ENCODE measurements around the gene FREY1.

FREY1 gene

DNA sequence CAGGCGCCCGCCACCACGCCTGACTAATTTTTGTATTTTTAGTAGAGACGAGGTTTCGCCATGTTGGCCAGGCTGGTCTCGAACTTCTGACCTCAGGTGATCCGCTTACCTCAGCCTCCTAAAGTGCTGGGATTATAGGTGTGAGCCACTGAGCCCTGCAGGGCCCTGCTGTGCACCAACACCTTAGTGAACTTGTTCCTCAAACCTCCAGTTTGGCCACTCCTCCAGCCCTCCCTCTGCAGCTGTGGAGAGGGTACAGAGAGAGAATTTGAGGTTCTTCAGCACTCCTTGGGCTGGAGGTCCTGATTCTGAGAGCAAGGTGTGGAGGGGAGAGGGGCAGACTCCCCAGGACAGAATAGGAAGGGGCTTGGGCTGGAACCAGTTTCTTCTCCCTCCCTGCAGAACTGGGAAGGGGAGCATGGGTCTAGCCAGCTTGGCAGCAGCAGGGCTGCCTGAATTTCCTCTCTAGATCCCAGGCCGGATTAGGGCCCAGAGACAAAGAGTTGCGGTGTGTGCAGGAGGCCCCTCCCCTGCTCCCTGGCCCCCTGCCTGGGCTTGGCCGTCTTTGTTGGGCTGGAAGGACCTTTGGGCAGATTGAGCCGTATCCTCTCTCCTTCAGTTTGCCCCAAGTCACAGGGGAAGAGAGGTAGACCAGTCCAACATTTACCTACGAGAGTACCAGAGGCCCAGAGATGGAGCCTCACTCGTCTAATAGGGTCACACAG lies 12.9 kb upstream of the FREY1 start:
- H3K9me2 ChIP-seq (replicated peaks; ENCODE audit: control insufficient read depth, low read length): no peaks in the 10 kb centered on the region
- H3K27ac ChIP-seq (ENCODE audit: low read depth, low read length): peak overlapping the region; percentile 84
- no peak overlapping the region for H3K4me3 ChIP-seq (ENCODE audit: low read length)
- H3K9me3 ChIP-seq (ENCODE audit: control insufficient read depth, insufficient read depth, low read length): no peaks in the 10 kb centered on the region
- H3K4me2 ChIP-seq (ENCODE audit: low read length): peak overlapping the region; percentile 92; the same call in 1 of the 2 replicates
- TF ChIP-seq, protein P1, sequence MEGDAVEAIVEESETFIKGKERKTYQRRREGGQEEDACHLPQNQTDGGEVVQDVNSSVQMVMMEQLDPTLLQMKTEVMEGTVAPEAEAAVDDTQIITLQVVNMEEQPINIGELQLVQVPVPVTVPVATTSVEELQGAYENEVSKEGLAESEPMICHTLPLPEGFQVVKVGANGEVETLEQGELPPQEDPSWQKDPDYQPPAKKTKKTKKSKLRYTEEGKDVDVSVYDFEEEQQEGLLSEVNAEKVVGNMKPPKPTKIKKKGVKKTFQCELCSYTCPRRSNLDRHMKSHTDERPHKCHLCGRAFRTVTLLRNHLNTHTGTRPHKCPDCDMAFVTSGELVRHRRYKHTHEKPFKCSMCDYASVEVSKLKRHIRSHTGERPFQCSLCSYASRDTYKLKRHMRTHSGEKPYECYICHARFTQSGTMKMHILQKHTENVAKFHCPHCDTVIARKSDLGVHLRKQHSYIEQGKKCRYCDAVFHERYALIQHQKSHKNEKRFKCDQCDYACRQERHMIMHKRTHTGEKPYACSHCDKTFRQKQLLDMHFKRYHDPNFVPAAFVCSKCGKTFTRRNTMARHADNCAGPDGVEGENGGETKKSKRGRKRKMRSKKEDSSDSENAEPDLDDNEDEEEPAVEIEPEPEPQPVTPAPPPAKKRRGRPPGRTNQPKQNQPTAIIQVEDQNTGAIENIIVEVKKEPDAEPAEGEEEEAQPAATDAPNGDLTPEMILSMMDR (IDR thresholded peaks at IDR 0.05; ENCODE audit: low read depth, low read length, poor library complexity, severe bottlenecking): no peak
- no peak for TF ChIP-seq EZH2phosphoT487 (IDR thresholded peaks at IDR 0.05; ENCODE audit: borderline replicate concordance, low read length)
- H4K20me1 ChIP-seq (ENCODE audit: control insufficient read depth, insufficient read depth, low read depth, low read length): peaks cover 16% of the 10 kb centered on the region; the same call in 1 of the 2 replicates
- H3K4me1 ChIP-seq (ENCODE audit: control insufficient read depth, low read length): peaks cover 79% of the 10 kb centered on the region
- H3K27me3 ChIP-seq (ENCODE audit: control insufficient read depth, low read length): peaks cover 6% of the 10 kb centered on the region
- peaks cover 29% of the 10 kb centered on the region for H3K36me3 ChIP-seq (ENCODE audit: control insufficient read depth, low read length)
- peaks cover 25% of the 10 kb centered on the region for H3F3A ChIP-seq (ENCODE audit: control insufficient read depth, insufficient read depth)
- H3K79me2 ChIP-seq (ENCODE audit: control insufficient read depth, low read length): peaks cover 43% of the 10 kb centered on the region

DNA sequence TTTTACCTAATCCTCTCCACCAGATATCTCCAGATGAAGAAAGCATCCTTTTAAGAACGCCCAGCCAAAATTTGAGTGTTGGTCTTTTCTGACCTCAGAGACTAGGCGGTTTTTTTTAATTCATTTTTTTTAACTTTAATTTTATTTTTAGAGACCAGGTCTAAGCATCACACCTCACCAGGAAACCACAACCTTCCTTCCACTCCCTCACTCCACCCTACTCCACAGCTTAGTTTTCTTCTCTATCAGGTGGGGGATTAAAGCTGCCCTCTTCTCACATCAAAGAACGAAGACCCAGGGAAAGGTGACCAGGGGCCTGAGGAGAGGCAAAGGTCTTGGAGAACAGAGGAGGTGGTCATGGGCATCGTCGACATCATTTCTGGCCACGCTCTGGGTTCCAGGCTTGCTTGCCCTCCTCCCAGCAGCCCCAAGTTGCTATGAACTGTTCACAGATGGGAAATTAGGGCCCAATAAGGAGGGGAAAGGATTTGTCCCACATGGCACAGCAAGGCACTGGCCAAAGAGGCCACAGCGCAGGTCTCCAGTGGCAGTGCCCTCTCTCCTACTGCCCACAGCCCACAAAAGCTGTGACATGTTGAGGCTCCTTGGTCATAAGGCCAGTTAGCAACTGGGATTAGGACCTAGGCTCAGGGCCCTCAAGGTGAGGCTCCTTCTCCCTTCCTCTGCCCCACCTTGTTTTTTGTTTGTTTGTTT lies 12.0 kb upstream of the FREY1 start:
- Histone ChIP-seq H3K27me3 (ENCODE audit: control insufficient read depth, low read length) (peaks cover 6% of the 10 kb centered on the region), H3K27ac (ENCODE audit: low read depth, low read length) (peak overlapping the region; percentile 84), H3K9me3 (ENCODE audit: control insufficient read depth, insufficient read depth, low read length) (no peaks in the 10 kb centered on the region), H3K4me1 (ENCODE audit: control insufficient read depth, low read length) (peaks cover 70% of the 10 kb centered on the region), H3K4me3 (ENCODE audit: low read length) (peak overlapping the region; percentile 100), H4K20me1 (ENCODE audit: control insufficient read depth, insufficient read depth, low read depth, low read length) (peaks cover 16% of the 10 kb centered on the region), H3K4me2 (ENCODE audit: low read length) (peak overlapping the region; percentile 92), H3K79me2 (ENCODE audit: control insufficient read depth, low read length) (peaks cover 35% of the 10 kb centered on the region), H3K9me2 (replicated peaks; ENCODE audit: control insufficient read depth, low read length) (no peaks in the 10 kb centered on the region), H3K36me3 (ENCODE audit: control insufficient read depth, low read length) (peaks cover 31% of the 10 kb centered on the region), H3F3A (ENCODE audit: control insufficient read depth, insufficient read depth) (peaks cover 24% of the 10 kb centered on the region)
- TF ChIP-seq, protein P1 (IDR thresholded peaks at IDR 0.05; ENCODE audit: low read depth, low read length, poor library complexity, severe bottlenecking): no peak
- TF ChIP-seq EZH2phosphoT487 (IDR thresholded peaks at IDR 0.05; ENCODE audit: borderline replicate concordance, low read length): no peak

DNA sequence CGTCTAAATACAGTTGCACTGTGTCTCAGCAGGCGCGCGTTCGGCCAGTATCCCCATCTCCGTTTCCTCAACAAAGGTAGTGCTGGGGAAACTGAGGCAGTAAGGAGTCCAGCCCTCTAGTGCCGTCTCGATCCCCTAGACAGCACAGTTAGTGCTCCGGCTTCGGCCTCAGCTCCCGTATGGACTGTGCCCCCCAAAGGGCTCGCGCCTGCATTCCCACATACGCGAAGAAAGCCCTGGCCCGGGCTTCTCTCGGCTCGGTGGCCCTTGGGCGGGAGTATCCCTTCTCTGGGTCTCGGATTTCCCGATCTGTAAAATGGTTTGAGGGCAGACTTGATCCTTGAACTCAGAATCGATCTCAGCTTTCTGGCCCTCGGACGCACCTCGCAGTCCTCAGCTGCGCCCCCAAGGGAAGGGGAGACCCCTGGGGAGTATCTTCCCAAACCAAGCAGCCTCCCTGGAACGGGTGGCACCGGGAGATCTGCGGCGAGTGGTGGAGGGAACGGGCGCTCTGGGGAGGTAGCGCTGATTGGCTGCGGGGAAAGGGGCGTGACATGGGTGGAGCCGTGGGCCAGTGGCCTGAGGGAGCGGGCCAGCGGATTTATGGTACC lies 11.4 kb upstream of the FREY1 start:
- H3K4me2 ChIP-seq (ENCODE audit: low read length): peak overlapping the region; percentile 92
- H4K20me1 ChIP-seq (ENCODE audit: control insufficient read depth, insufficient read depth, low read depth, low read length): peaks cover 16% of the 10 kb centered on the region
- H3K9me2 ChIP-seq (replicated peaks; ENCODE audit: control insufficient read depth, low read length): no peaks in the 10 kb centered on the region
- peak overlapping the region; percentile 100 for H3K4me3 ChIP-seq (ENCODE audit: low read length)
- TF ChIP-seq EZH2phosphoT487 (IDR thresholded peaks at IDR 0.05; ENCODE audit: borderline replicate concordance, low read length): no peak
- TF ChIP-seq, protein P1 (IDR thresholded peaks at IDR 0.05; ENCODE audit: low read depth, low read length, poor library complexity, severe bottlenecking): no peak
- peaks cover 65% of the 10 kb centered on the region for H3K4me1 ChIP-seq (ENCODE audit: control insufficient read depth, low read length)
- peaks cover 6% of the 10 kb centered on the region for H3K27me3 ChIP-seq (ENCODE audit: control insufficient read depth, low read length)
- H3F3A ChIP-seq (ENCODE audit: control insufficient read depth, insufficient read depth): peaks cover 24% of the 10 kb centered on the region
- H3K9me3 ChIP-seq (ENCODE audit: control insufficient read depth, insufficient read depth, low read length): no peaks in the 10 kb centered on the region
- peak overlapping the region; percentile 84 for H3K27ac ChIP-seq (ENCODE audit: low read depth, low read length)
- peaks cover 38% of the 10 kb centered on the region for H3K36me3 ChIP-seq (ENCODE audit: control insufficient read depth, low read length)
- peaks cover 31% of the 10 kb centered on the region for H3K79me2 ChIP-seq (ENCODE audit: control insufficient read depth, low read length)

All from DOHH2 (cell line).